GM23338 (cell line): ENCODE results near the gene KCNJ11. TPM values are rescaled to one million over a fixed set of nuclear protein-coding genes. Genes with fewer than 3 reads are reported as not detected.

Experiments
- CREB1 ChIP-seq: fragments of 250-450 bp; sonication (Bioruptor Pico); IDR thresholded peaks from 2 replicates; pipeline ENCODE4 v1.5.0; 2020; ENCODE audit warnings: low read depth, mild to moderate bottlenecking, moderate library complexity
- EZH2 ChIP-seq: fragments of 200-600 bp; sonication (generic); IDR thresholded peaks from one replicate; pipeline ENCODE4 v1.8.0; 2017; ENCODE audit warnings: antibody characterized with exemption, mild to moderate bottlenecking, low read depth; ENCODE audit not compliant: unreplicated experiment
- JUNB ChIP-seq: IDR thresholded peaks from one replicate; pipeline ENCODE4 v1.6.1; 2016; ENCODE audit warnings: antibody characterized with exemption; ENCODE audit not compliant: unreplicated experiment
- POLR2AphosphoS5 ChIP-seq: IDR thresholded peaks from 2 replicates; pipeline ENCODE4 v1.6.1; 2016; ENCODE audit warnings: antibody characterized with exemption, low read depth
- STAT1 ChIP-seq: IDR thresholded peaks from one replicate; pipeline ENCODE4 v1.6.1; 2016; ENCODE audit warnings: antibody characterized with exemption; ENCODE audit not compliant: unreplicated experiment
- ZNF331 ChIP-seq: fragments of 250-450 bp; sonication (Bioruptor Pico); IDR thresholded peaks from 2 replicates; pipeline ENCODE4 v1.5.0; 2020; ENCODE audit warnings: low read depth, mild to moderate bottlenecking, moderate library complexity
- polyA plus RNA-seq: library from polyadenylated mRNA; unstranded; fragments of >200 nt; fragmentation: Nextera tagmentation; extraction: Ambion mirVana; gene quantifications from 2 replicates; pipeline ENCODE4 v1.2.1, GENCODE V29; 2016
- total RNA-seq: library from RNA; depleted of rRNA; stranded (reverse); fragments of >200 nt; shearing (Covaris generic); gene quantifications from 2 replicates; pipeline ENCODE4 v1.2.3, GENCODE V29; 2014
- TF ChIP-seq, protein P1 (sequence below): fragments of 250-450 bp; sonication (Bioruptor Pico); IDR thresholded peaks from 2 replicates; pipeline ENCODE4 v1.5.0; 2020; ENCODE audit warnings: mild to moderate bottlenecking, moderate library complexity
- TF ChIP-seq, protein P2 (sequence below): IDR thresholded peaks from 2 replicates; pipeline ENCODE4 v1.6.1; 2016; ENCODE audit warnings: antibody characterized with exemption
- TF ChIP-seq, protein P3 (sequence below), 2 experiments: fragments of 200-600 bp in 1 of 2; sonication (generic) in 1 of 2; conservative IDR thresholded peaks; 2 replicates each; pipeline versions ENCODE4 v1.5.1 to v1.6.1; 2016 to 2017; ENCODE audit warnings: antibody characterized with exemption in 2 of 2, low read depth in 2 of 2, mild to moderate bottlenecking in 2 of 2, moderate library complexity in 1 of 2

Gene KCNJ11
- total and polyA plus RNA-seq, 2 experiments from 2014 or later: 0.89 to 7.9 TPM

DNA sequence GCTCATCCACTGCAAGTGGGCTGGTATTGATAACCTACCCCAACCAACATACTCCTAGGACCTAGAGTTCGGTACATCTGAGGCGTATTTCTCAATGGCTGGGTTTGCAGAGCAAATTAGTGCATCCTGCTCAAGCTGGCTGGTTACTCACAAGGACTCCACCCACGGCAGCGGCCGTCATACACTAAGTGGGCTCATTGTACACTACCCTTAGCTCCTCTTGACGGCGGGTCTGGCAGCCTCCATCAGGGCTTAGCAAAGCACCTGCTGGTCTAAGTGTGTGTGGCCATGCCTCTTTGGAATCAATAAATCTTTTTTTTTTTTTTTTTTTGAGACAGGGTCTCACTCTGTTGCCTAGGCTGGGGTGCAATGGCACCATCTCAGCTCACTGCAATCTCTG, 20.2 kb upstream of the KCNJ11 start (continued):
- TF ChIP-seq, protein P1, sequence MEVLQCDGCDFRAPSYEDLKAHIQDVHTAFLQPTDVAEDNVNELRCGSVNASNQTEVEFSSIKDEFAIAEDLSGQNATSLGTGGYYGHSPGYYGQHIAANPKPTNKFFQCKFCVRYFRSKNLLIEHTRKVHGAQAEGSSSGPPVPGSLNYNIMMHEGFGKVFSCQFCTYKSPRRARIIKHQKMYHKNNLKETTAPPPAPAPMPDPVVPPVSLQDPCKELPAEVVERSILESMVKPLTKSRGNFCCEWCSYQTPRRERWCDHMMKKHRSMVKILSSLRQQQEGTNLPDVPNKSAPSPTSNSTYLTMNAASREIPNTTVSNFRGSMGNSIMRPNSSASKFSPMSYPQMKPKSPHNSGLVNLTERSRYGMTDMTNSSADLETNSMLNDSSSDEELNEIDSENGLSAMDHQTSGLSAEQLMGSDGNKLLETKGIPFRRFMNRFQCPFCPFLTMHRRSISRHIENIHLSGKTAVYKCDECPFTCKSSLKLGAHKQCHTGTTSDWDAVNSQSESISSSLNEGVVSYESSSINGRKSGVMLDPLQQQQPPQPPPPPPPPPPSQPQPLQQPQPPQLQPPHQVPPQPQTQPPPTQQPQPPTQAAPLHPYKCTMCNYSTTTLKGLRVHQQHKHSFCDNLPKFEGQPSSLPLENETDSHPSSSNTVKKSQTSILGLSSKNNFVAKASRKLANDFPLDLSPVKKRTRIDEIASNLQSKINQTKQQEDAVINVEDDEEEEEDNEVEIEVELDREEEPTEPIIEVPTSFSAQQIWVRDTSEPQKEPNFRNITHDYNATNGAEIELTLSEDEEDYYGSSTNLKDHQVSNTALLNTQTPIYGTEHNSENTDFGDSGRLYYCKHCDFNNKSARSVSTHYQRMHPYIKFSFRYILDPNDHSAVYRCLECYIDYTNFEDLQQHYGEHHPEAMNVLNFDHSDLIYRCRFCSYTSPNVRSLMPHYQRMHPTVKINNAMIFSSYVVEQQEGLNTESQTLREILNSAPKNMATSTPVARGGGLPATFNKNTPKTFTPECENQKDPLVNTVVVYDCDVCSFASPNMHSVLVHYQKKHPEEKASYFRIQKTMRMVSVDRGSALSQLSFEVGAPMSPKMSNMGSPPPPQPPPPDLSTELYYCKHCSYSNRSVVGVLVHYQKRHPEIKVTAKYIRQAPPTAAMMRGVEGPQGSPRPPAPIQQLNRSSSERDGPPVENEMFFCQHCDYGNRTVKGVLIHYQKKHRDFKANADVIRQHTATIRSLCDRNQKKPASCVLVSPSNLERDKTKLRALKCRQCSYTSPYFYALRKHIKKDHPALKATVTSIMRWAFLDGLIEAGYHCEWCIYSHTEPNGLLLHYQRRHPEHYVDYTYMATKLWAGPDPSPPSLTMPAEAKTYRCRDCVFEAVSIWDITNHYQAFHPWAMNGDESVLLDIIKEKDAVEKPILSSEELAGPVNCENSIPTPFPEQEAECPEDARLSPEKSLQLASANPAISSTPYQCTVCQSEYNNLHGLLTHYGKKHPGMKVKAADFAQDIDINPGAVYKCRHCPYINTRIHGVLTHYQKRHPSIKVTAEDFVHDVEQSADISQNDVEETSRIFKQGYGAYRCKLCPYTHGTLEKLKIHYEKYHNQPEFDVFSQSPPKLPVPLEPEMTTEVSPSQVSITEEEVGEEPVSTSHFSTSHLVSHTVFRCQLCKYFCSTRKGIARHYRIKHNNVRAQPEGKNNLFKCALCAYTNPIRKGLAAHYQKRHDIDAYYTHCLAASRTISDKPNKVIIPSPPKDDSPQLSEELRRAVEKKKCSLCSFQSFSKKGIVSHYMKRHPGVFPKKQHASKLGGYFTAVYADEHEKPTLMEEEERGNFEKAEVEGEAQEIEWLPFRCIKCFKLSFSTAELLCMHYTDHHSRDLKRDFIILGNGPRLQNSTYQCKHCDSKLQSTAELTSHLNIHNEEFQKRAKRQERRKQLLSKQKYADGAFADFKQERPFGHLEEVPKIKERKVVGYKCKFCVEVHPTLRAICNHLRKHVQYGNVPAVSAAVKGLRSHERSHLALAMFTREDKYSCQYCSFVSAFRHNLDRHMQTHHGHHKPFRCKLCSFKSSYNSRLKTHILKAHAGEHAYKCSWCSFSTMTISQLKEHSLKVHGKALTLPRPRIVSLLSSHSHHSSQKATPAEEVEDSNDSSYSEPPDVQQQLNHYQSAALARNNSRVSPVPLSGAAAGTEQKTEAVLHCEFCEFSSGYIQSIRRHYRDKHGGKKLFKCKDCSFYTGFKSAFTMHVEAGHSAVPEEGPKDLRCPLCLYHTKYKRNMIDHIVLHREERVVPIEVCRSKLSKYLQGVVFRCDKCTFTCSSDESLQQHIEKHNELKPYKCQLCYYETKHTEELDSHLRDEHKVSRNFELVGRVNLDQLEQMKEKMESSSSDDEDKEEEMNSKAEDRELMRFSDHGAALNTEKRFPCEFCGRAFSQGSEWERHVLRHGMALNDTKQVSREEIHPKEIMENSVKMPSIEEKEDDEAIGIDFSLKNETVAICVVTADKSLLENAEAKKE (CRISPR knock-in tag): no peak
- no peak for TF ChIP-seq ZNF331 (CRISPR knock-in tag)
- TF ChIP-seq, protein P2, sequence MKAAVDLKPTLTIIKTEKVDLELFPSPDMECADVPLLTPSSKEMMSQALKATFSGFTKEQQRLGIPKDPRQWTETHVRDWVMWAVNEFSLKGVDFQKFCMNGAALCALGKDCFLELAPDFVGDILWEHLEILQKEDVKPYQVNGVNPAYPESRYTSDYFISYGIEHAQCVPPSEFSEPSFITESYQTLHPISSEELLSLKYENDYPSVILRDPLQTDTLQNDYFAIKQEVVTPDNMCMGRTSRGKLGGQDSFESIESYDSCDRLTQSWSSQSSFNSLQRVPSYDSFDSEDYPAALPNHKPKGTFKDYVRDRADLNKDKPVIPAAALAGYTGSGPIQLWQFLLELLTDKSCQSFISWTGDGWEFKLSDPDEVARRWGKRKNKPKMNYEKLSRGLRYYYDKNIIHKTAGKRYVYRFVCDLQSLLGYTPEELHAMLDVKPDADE: no peak
- TF ChIP-seq, protein P3, sequence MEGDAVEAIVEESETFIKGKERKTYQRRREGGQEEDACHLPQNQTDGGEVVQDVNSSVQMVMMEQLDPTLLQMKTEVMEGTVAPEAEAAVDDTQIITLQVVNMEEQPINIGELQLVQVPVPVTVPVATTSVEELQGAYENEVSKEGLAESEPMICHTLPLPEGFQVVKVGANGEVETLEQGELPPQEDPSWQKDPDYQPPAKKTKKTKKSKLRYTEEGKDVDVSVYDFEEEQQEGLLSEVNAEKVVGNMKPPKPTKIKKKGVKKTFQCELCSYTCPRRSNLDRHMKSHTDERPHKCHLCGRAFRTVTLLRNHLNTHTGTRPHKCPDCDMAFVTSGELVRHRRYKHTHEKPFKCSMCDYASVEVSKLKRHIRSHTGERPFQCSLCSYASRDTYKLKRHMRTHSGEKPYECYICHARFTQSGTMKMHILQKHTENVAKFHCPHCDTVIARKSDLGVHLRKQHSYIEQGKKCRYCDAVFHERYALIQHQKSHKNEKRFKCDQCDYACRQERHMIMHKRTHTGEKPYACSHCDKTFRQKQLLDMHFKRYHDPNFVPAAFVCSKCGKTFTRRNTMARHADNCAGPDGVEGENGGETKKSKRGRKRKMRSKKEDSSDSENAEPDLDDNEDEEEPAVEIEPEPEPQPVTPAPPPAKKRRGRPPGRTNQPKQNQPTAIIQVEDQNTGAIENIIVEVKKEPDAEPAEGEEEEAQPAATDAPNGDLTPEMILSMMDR (conservative IDR thresholded peaks at IDR 0.05; ENCODE audit: low read depth in 2 of 2): no peak
- TF ChIP-seq CREB1 (CRISPR knock-in tag): no peak
- no peak for TF ChIP-seq JUNB
- TF ChIP-seq STAT1: no peak
- no peak for TF ChIP-seq EZH2
- no peak for TF ChIP-seq POLR2AphosphoS5
